HEK293 (cell line): ENCODE results near the gene HTR1B.

ENCODE experiments used
- CTCF ChIA-PET: fragments of 350-600 bp; formaldehyde crosslinking; extraction: SDS; loops from one replicate; lab custom pipeline; 2021; ENCODE audit warnings: antibody characterized with exemption; lab: Yijun Ruan, JAX
- POLR2A ChIA-PET: fragments of 300-600 bp; formaldehyde crosslinking; extraction: SDS; loops from one replicate; lab custom pipeline; 2020; ENCODE audit warnings: antibody characterized with exemption, inconsistent platforms; lab: Yijun Ruan, JAX
- H3K27ac ChIP-seq: fragments of 200-500 bp; sonication (Bioruptor generic); 2 replicates; pipeline ENCODE4 v1.5.1; 2014; ENCODE audit warnings: low read depth, low read length, control low read depth, inconsistent platforms; ENCODE audit errors: extremely low read depth
- H3K36me3 ChIP-seq, 2 experiments: fragments of 200-500 bp in 1 of 2; sonication (Bioruptor generic) in 1 of 2; 1 replicate in 1 of 2; 2 replicates in 1 of 2; pipeline ENCODE4 v1.5.1; 2014 to 2017; ENCODE audit warnings: inconsistent platforms in 2 of 2, low read length in 2 of 2; ENCODE audit not compliant: control insufficient read depth in 2 of 2, insufficient read depth in 1 of 2
- H3K4me1 ChIP-seq: fragments of 200-500 bp; sonication (Bioruptor generic); 2 replicates; pipeline ENCODE4 v1.5.1; 2014; ENCODE audit warnings: mild to moderate bottlenecking, low read length, inconsistent platforms; ENCODE audit not compliant: control insufficient read depth, insufficient read depth
- H3K4me3 ChIP-seq: 2 replicates; pipeline ENCODE4 v1.5.1; 2011; ENCODE audit warnings: low read depth, mild to moderate bottlenecking, control low read depth, low read length, moderate library complexity
- H3K9me3 ChIP-seq: fragments of 200-500 bp; sonication (Bioruptor generic); 2 replicates; pipeline ENCODE4 v1.5.1; 2014; ENCODE audit warnings: low read depth, low read length, inconsistent platforms; ENCODE audit not compliant: control insufficient read depth, insufficient read depth
- HOXD13 ChIP-seq: sonication (generic); formaldehyde crosslinking; IDR thresholded peaks from 2 replicates; pipeline ENCODE4 v1.8.0; 2022; ENCODE audit warnings: missing genetic modification reagents, borderline replicate concordance
- KLF10 ChIP-seq: fragments of 450-650 bp; IDR thresholded peaks from 2 replicates; pipeline ENCODE4 v1.5.1; 2018; ENCODE audit warnings: missing biosample characterization, mild to moderate bottlenecking, missing genetic modification characterization
- SP2 ChIP-seq: fragments of 450-650 bp; formaldehyde crosslinking; IDR thresholded peaks from 2 replicates; pipeline ENCODE4 v1.5.1; 2016; ENCODE audit warnings: missing biosample characterization, missing genetic modification characterization
- ZBTB20 ChIP-seq: fragments of 450-650 bp; formaldehyde crosslinking; IDR thresholded peaks from 2 replicates; pipeline ENCODE4 v1.5.1; 2016; ENCODE audit warnings: missing biosample characterization, missing genetic modification characterization
- ZNF221 ChIP-seq: fragments of 450-650 bp; formaldehyde crosslinking; IDR thresholded peaks from 2 replicates; pipeline ENCODE4 v1.5.1; 2017; ENCODE audit warnings: missing biosample characterization, missing genetic modification characterization, borderline replicate concordance
- ZNF223 ChIP-seq: fragments of 450-650 bp; formaldehyde crosslinking; IDR thresholded peaks from 2 replicates; pipeline ENCODE4 v1.5.1; 2016; ENCODE audit warnings: missing biosample characterization, missing genetic modification characterization
- ZNF335 ChIP-seq: fragments of 450-650 bp; formaldehyde crosslinking; conservative IDR thresholded peaks from 2 replicates; pipeline ENCODE4 v1.5.1; 2016; ENCODE audit warnings: missing biosample characterization, missing genetic modification characterization
- ZNF37A ChIP-seq: fragments of 450-650 bp; IDR thresholded peaks from 2 replicates; pipeline ENCODE4 v1.5.1; 2018; ENCODE audit warnings: missing biosample characterization, missing genetic modification characterization
- ZNF416 ChIP-seq: fragments of 450-650 bp; formaldehyde crosslinking; IDR thresholded peaks from 2 replicates; pipeline ENCODE4 v1.5.1; 2016; ENCODE audit warnings: missing biosample characterization, missing genetic modification characterization
- ZNF560 ChIP-seq: fragments of 450-650 bp; formaldehyde crosslinking; IDR thresholded peaks from 2 replicates; pipeline ENCODE4 v1.5.1; 2017; ENCODE audit warnings: missing biosample characterization, missing genetic modification characterization, borderline replicate concordance
- ZNF660 ChIP-seq: fragments of 450-650 bp; IDR thresholded peaks from 2 replicates; pipeline ENCODE4 v1.5.1; 2018; ENCODE audit warnings: missing biosample characterization, mild to moderate bottlenecking, missing genetic modification characterization
- ZNF747 ChIP-seq: fragments of 450-650 bp; formaldehyde crosslinking; IDR thresholded peaks from 2 replicates; pipeline ENCODE4 v1.5.1; 2016; ENCODE audit warnings: missing biosample characterization, missing genetic modification characterization
- ZNF843 ChIP-seq: fragments of 450-650 bp; formaldehyde crosslinking; IDR thresholded peaks from 2 replicates; pipeline ENCODE4 v1.5.1; 2016; ENCODE audit warnings: missing biosample characterization, missing genetic modification characterization
- ZSCAN16 ChIP-seq: fragments of 450-650 bp; formaldehyde crosslinking; IDR thresholded peaks from 2 replicates; pipeline ENCODE4 v1.5.1; 2016; ENCODE audit warnings: missing biosample characterization, missing genetic modification characterization
- TF ChIP-seq, protein P1 (sequence below): fragments of 450-650 bp; formaldehyde crosslinking; conservative IDR thresholded peaks from 2 replicates; pipeline ENCODE4 v1.5.1; 2016; ENCODE audit warnings: low read depth, missing biosample characterization, missing genetic modification characterization
- TF ChIP-seq, protein P2 (sequence below): fragments of 450-650 bp; formaldehyde crosslinking; IDR thresholded peaks from 2 replicates; pipeline ENCODE4 v1.5.1; 2016; ENCODE audit warnings: missing biosample characterization, missing genetic modification characterization
- TF ChIP-seq, protein P3 (sequence below): fragments of 450-650 bp; IDR thresholded peaks from 2 replicates; pipeline ENCODE4 v1.5.1; 2018; ENCODE audit warnings: missing biosample characterization, missing genetic modification characterization
- TF ChIP-seq, protein P4 (sequence below): fragments of 450-650 bp; formaldehyde crosslinking; conservative IDR thresholded peaks from 2 replicates; pipeline ENCODE4 v1.5.1; 2016; ENCODE audit warnings: low read depth, missing biosample characterization, missing genetic modification characterization
- TF ChIP-seq, protein P5 (sequence below): fragments of 450-650 bp; formaldehyde crosslinking; IDR thresholded peaks from 2 replicates; pipeline ENCODE4 v1.5.1; 2016; ENCODE audit warnings: missing biosample characterization, missing genetic modification characterization

The HTR1B gene

DNA sequence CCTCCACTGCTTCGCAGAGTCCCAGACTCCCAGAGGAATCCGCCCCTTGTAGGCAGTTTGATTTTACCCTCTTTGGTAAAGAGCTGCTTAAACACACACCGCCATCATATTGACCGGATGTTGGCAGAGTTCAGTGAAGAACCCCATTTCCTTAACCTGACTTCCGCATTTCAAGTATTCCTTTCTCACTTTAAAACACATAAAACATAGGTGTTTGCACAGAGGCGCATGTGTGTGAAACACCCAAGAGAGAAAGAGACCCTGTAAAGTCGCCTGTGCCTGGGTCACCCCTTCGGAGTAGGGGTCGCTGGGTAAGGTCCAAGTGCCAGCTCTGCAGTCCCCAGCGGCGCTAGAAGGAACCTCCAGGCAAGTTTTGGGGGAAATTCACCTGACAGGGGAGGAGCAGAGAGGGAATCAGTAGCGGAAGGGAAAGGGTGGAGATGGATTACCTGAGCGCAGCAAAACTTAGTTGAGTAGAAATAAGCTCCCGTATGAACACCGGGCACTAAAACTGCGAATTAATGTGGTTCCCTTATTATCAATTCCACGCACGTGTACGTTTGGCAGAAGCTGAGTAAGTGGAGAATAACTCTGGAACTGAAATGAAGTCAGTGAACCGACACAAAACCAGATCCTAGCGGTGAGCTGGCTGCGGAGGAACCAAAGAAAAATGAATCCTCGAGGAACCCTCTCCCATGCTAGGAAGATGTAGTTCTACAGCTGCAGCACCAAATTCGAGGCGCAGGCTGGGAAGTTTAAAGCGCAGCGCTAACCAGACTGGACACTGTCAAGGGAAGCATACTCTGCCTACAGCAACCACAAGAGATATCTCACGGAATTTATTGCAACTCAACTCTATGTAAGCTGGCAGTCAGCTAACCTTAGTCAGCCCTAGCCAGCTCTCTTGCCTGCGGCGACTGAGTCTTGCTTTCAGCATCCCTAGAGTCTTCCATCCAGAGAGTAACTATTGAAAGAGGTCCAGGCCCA lies 3.5 kb upstream of the HTR1B start (continued):
- TF ChIP-seq, protein P1, sequence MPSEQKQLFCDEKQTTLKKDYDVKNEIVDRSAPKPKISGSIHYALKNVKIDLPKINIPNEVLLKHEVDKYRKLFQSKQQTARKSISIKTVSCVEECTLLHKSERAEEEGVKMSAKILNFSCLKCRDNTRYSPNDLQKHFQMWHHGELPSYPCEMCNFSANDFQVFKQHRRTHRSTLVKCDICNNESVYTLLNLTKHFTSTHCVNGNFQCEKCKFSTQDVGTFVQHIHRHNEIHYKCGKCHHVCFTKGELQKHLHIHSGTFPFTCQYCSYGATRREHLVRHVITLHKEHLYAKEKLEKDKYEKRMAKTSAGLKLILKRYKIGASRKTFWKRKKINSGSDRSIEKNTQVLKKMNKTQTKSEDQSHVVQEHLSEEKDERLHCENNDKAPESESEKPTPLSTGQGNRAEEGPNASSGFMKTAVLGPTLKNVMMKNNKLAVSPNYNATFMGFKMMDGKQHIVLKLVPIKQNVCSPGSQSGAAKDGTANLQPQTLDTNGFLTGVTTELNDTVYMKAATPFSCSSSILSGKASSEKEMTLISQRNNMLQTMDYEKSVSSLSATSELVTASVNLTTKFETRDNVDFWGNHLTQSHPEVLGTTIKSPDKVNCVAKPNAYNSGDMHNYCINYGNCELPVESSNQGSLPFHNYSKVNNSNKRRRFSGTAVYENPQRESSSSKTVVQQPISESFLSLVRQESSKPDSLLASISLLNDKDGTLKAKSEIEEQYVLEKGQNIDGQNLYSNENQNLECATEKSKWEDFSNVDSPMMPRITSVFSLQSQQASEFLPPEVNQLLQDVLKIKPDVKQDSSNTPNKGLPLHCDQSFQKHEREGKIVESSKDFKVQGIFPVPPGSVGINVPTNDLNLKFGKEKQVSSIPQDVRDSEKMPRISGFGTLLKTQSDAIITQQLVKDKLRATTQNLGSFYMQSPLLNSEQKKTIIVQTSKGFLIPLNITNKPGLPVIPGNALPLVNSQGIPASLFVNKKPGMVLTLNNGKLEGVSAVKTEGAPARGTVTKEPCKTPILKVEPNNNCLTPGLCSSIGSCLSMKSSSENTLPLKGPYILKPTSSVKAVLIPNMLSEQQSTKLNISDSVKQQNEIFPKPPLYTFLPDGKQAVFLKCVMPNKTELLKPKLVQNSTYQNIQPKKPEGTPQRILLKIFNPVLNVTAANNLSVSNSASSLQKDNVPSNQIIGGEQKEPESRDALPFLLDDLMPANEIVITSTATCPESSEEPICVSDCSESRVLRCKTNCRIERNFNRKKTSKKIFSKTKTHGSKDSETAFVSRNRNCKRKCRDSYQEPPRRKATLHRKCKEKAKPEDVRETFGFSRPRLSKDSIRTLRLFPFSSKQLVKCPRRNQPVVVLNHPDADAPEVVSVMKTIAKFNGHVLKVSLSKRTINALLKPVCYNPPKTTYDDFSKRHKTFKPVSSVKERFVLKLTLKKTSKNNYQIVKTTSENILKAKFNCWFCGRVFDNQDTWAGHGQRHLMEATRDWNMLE (tag by site-specific recombination) = no peak
- no peak for TF ChIP-seq HOXD13 (CRISPR knock-in tag)
- TF ChIP-seq ZNF660 (tag by site-specific recombination) = no peak
- 0 out of 2 replicates have a peak, but pooled peaks have one; percentile 18 for TF ChIP-seq ZBTB20 (tag by site-specific recombination)
- TF ChIP-seq ZNF37A (tag by site-specific recombination) = no peak
- no peak for TF ChIP-seq ZNF560 (tag by site-specific recombination)
- peak; percentile 16; the same call in 1 of the 2 replicates for TF ChIP-seq ZNF335 (tag by site-specific recombination)
- TF ChIP-seq ZNF843 = no peak
- no peak for TF ChIP-seq SP2 (tag by site-specific recombination)
- TF ChIP-seq ZSCAN16 (tag by site-specific recombination) = no peak
- TF ChIP-seq, protein P2, sequence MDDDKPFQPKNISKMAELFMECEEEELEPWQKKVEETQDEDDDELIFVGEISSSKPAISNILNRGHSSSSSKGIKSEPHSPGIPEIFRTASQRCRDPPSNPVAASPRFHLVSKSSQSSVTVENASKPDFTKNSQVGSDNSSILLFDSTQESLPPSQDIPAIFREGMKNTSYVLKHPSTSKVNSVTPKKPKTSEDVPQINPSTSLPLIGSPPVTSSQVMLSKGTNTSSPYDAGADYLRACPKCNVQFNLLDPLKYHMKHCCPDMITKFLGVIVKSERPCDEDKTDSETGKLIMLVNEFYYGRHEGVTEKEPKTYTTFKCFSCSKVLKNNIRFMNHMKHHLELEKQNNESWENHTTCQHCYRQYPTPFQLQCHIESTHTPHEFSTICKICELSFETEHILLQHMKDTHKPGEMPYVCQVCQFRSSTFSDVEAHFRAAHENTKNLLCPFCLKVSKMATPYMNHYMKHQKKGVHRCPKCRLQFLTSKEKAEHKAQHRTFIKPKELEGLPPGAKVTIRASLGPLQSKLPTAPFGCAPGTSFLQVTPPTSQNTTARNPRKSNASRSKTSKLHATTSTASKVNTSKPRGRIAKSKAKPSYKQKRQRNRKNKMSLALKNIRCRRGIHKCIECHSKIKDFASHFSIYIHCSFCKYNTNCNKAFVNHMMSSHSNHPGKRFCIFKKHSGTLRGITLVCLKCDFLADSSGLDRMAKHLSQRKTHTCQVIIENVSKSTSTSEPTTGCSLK (tag by site-specific recombination) = no peak
- TF ChIP-seq, protein P3, sequence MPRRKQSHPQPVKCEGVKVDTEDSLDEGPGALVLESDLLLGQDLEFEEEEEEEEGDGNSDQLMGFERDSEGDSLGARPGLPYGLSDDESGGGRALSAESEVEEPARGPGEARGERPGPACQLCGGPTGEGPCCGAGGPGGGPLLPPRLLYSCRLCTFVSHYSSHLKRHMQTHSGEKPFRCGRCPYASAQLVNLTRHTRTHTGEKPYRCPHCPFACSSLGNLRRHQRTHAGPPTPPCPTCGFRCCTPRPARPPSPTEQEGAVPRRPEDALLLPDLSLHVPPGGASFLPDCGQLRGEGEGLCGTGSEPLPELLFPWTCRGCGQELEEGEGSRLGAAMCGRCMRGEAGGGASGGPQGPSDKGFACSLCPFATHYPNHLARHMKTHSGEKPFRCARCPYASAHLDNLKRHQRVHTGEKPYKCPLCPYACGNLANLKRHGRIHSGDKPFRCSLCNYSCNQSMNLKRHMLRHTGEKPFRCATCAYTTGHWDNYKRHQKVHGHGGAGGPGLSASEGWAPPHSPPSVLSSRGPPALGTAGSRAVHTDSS (tag by site-specific recombination) = no peak
- no peak for TF ChIP-seq ZNF416 (tag by site-specific recombination)
- 0 out of 2 replicates have a peak, but pooled peaks have one; percentile 35 for TF ChIP-seq ZNF223 (tag by site-specific recombination)

DNA sequence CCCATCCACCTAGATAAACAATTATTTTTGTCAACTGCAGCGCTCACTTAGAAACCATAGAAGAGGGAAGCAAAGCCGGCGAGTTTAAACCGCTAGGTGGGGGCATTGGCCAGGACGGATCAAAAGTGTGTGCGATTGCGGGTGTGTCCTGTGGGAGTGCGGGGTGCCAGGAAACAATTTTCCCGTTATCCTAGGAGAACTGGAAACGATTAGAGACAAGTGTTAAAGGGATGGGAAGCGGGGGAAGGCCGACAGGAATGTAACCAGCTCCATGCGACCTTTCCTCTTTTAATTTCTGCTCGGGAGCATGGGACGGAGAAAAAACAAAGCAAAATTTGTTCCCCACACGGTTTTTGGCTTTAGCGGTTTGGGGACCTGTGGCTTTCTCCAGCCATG lies 2.8 kb upstream of the HTR1B start:
- Histone ChIP-seq H3K4me3 (peak overlapping the region; percentile 37), H3K4me1 (no peaks in the 10 kb centered on the region), H3K27ac (no peak overlapping the region), H3K36me3 (no peaks in the 10 kb centered on the region), H3K9me3 (no peaks in the 10 kb centered on the region)
- CTCF ChIA-PET = interaction anchor here (0.6 to 2.5 kb wide), 12 partner anchors 8 to 1554 kb away, joined by 3 to 11 read pairs (median 3); no protein-coding TSS in a partner anchor
- POLR2A ChIA-PET = no interaction called here
- TF ChIP-seq ZNF747 (tag by site-specific recombination) (no peak), KLF10 (tag by site-specific recombination) (no peak), ZNF221 (no peak)
- TF ChIP-seq, protein P4, sequence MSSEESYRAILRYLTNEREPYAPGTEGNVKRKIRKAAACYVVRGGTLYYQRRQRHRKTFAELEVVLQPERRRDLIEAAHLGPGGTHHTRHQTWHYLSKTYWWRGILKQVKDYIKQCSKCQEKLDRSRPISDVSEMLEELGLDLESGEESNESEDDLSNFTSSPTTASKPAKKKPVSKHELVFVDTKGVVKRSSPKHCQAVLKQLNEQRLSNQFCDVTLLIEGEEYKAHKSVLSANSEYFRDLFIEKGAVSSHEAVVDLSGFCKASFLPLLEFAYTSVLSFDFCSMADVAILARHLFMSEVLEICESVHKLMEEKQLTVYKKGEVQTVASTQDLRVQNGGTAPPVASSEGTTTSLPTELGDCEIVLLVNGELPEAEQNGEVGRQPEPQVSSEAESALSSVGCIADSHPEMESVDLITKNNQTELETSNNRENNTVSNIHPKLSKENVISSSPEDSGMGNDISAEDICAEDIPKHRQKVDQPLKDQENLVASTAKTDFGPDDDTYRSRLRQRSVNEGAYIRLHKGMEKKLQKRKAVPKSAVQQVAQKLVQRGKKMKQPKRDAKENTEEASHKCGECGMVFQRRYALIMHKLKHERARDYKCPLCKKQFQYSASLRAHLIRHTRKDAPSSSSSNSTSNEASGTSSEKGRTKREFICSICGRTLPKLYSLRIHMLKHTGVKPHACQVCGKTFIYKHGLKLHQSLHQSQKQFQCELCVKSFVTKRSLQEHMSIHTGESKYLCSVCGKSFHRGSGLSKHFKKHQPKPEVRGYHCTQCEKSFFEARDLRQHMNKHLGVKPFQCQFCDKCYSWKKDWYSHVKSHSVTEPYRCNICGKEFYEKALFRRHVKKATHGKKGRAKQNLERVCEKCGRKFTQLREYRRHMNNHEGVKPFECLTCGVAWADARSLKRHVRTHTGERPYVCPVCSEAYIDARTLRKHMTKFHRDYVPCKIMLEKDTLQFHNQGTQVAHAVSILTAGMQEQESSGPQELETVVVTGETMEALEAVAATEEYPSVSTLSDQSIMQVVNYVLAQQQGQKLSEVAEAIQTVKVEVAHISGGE (tag by site-specific recombination) = peak; percentile 18; the same call in 1 of the 2 replicates
- TF ChIP-seq, protein P5, sequence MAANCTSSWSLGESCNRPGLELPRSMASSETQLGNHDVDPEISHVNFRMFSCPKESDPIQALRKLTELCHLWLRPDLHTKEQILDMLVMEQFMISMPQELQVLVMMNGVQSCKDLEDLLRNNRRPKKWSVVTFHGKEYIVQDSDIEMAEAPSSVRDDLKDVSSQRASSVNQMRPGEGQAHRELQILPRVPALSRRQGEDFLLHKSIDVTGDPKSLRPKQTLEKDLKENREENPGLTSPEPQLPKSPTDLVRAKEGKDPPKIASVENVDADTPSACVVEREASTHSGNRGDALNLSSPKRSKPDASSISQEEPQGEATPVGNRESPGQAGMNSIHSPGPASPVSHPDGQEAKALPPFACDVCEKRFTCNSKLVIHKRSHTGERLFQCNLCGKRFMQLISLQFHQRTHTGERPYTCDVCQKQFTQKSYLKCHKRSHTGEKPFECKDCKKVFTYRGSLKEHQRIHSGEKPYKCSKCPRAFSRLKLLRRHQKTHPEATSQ (tag by site-specific recombination) = no peak
